MM.1S (cell line): Measurements from ENCODE around the gene CYB5RL.

Source experiments
- DNase-seq: peaks from one replicate; pipeline ENCODE4 v3.0.0-alpha.2; 2015
- H2AFZ ChIP-seq: fragments of 300-600 bp; sonication (generic); 2 replicates; pipeline ENCODE4 v1.6.0; 2016; ENCODE audit warnings: antibody characterized with exemption, low read length
- H3F3A ChIP-seq: fragments of 300-600 bp; sonication (generic); 2 replicates; pipeline ENCODE4 v1.6.1; 2016; ENCODE audit warnings: mild to moderate bottlenecking, antibody characterized with exemption, low read length, moderate library complexity, mixed read lengths; ENCODE audit not compliant: insufficient read depth
- H3K27ac ChIP-seq: fragments of 300-600 bp; sonication (generic); 2 replicates; pipeline ENCODE4 v1.5.1; 2016; ENCODE audit warnings: mild to moderate bottlenecking, low read length
- H3K27me3 ChIP-seq: fragments of 300-600 bp; sonication (generic); replicated peaks from 2 replicates; pipeline ENCODE4 v1.6.0; 2016; ENCODE audit warnings: low read length; ENCODE audit not compliant: insufficient read depth
- H3K36me3 ChIP-seq: fragments of 300-600 bp; sonication (generic); replicated peaks from 2 replicates; pipeline ENCODE4 v1.6.1; 2016; ENCODE audit warnings: mild to moderate bottlenecking, low read length, mixed read lengths; ENCODE audit not compliant: insufficient read depth
- H3K4me1 ChIP-seq: fragments of 300-600 bp; sonication (generic); 2 replicates; pipeline ENCODE4 v1.6.1; 2016; ENCODE audit warnings: low read length, mixed read lengths
- H3K4me2 ChIP-seq: fragments of 300-600 bp; sonication (generic); 2 replicates; pipeline ENCODE4 v1.6.0; 2016; ENCODE audit warnings: low read depth, low read length
- H3K4me3 ChIP-seq: fragments of 300-600 bp; sonication (generic); 2 replicates; pipeline ENCODE4 v1.5.1; 2016; ENCODE audit warnings: low read length, mixed read lengths
- H3K79me2 ChIP-seq: fragments of 300-600 bp; sonication (generic); 2 replicates; pipeline ENCODE4 v1.6.1; 2016; ENCODE audit warnings: mixed run types, low read length, mixed read lengths
- H3K9ac ChIP-seq: fragments of 300-600 bp; sonication (generic); 2 replicates; pipeline ENCODE4 v1.6.1; 2016; ENCODE audit warnings: low read length, mixed read lengths
- H3K9me2 ChIP-seq: fragments of 300-600 bp; sonication (generic); replicated peaks from 2 replicates; pipeline ENCODE4 v1.6.1; 2016; ENCODE audit warnings: mild to moderate bottlenecking, low read length, mixed read lengths; ENCODE audit not compliant: insufficient read depth
- H3K9me3 ChIP-seq: fragments of 300-600 bp; sonication (generic); replicated peaks from 2 replicates; pipeline ENCODE4 v1.6.1; 2016; ENCODE audit warnings: mild to moderate bottlenecking, low read length, mixed read lengths; ENCODE audit not compliant: insufficient read depth
- H4K20me1 ChIP-seq: fragments of 300-600 bp; sonication (generic); 2 replicates; pipeline ENCODE4 v1.6.1; 2016; ENCODE audit warnings: mild to moderate bottlenecking, low read length, moderate library complexity, mixed read lengths; ENCODE audit not compliant: insufficient read depth
- CTCF ChIP-seq: fragments of 300-600 bp; sonication (generic); IDR thresholded peaks from 2 replicates; pipeline ENCODE4 v1.5.1; 2016; ENCODE audit warnings: antibody characterized with exemption, low read length, mixed read lengths
- EZH2 ChIP-seq: fragments of 300-600 bp; sonication (generic); optimal IDR thresholded peaks from 2 replicates; pipeline ENCODE3; 2017; ENCODE audit warnings: low read depth, mild to moderate bottlenecking, antibody characterized with exemption, low read length, mixed read lengths
- EZH2phosphoT487 ChIP-seq: fragments of 300-600 bp; sonication (generic); IDR thresholded peaks from 2 replicates; pipeline ENCODE4 v1.6.1; 2018; ENCODE audit warnings: antibody characterized with exemption, low read length

CYB5RL gene

GRCh38 chr1:54172614-54173599 lies 26.9 kb downstream of the CYB5RL start:
- Histone ChIP-seq H3K9me3 (no peaks in the 10 kb centered on the region), H3K4me2 (no peak overlapping the region), H3K27me3 (no peaks in the 10 kb centered on the region), H3K27ac (no peak overlapping the region), H3K9me2 (no peaks in the 10 kb centered on the region), H3F3A (no peaks in the 10 kb centered on the region), H2AFZ (no peak overlapping the region), H3K9ac (no peak overlapping the region), H3K4me1 (no peaks in the 10 kb centered on the region), H4K20me1 (no peaks in the 10 kb centered on the region), H3K36me3 (no peaks in the 10 kb centered on the region), H3K4me3 (no peak overlapping the region), H3K79me2 (no peaks in the 10 kb centered on the region)
- TF ChIP-seq EZH2 (no peak), EZH2phosphoT487 (no peak), CTCF (no peak)
- DNase-seq: no peak

- Histone ChIP-seq H4K20me1 (no peaks in the 10 kb centered on the region), H3K27me3 (no peaks in the 10 kb centered on the region), H3K27ac (no peak overlapping the region), H3F3A (no peaks in the 10 kb centered on the region), H3K9me3 (no peaks in the 10 kb centered on the region), H3K4me3 (no peak overlapping the region), H3K79me2 (no peaks in the 10 kb centered on the region), H3K9me2 (no peaks in the 10 kb centered on the region), H3K4me2 (no peak overlapping the region), H3K36me3 (no peaks in the 10 kb centered on the region), H3K9ac (no peak overlapping the region), H2AFZ (no peak overlapping the region), H3K4me1 (no peaks in the 10 kb centered on the region)
- no peak for TF ChIP-seq EZH2phosphoT487
- no peak for TF ChIP-seq CTCF
- TF ChIP-seq EZH2: no peak
- no peak for DNase-seq
Observed at GRCh38 chr1:54171606-54172005, 28.2 kb downstream of the CYB5RL start.

GRCh38 chr1:54171016-54171415 lies 28.8 kb downstream of the CYB5RL start:
- no peak for DNase-seq
- TF ChIP-seq CTCF (no peak), EZH2phosphoT487 (no peak), EZH2 (no peak)
- Histone ChIP-seq H3K4me1 (no peaks in the 10 kb centered on the region), H3K4me2 (no peak overlapping the region), H3K79me2 (no peaks in the 10 kb centered on the region), H3K27ac (no peak overlapping the region), H3K27me3 (no peaks in the 10 kb centered on the region), H2AFZ (no peak overlapping the region), H3K9me2 (no peaks in the 10 kb centered on the region), H3K36me3 (no peaks in the 10 kb centered on the region), H3F3A (no peaks in the 10 kb centered on the region), H3K4me3 (no peak overlapping the region), H3K9ac (no peak overlapping the region), H3K9me3 (no peaks in the 10 kb centered on the region), H4K20me1 (no peaks in the 10 kb centered on the region)
